SK-N-SH (cell line): ENCODE data around the gene ZBTB46.

Experiments used
- EP300 ChIP-seq, 2 experiments: IDR thresholded peaks; 2 replicates each; pipeline versions ENCODE4 v1.4.0 to v1.6.1; 2012; ENCODE audit warnings: borderline replicate concordance in 1 of 2, low read depth in 1 of 2, low read length in 1 of 2
- EZH2phosphoT487 ChIP-seq: fragments of 200-600 bp; sonication (generic); IDR thresholded peaks from 2 replicates; pipeline ENCODE4 v1.6.1; 2017; ENCODE audit warnings: low read depth, mixed run types, mild to moderate bottlenecking, antibody characterized with exemption, moderate library complexity, borderline replicate concordance
- FOXJ3 ChIP-seq: sonication (generic); formaldehyde crosslinking; IDR thresholded peaks from 2 replicates; pipeline ENCODE4 v1.5.1; 2020; ENCODE audit warnings: mild to moderate bottlenecking, missing genetic modification reagents
- FOXM1 ChIP-seq: IDR thresholded peaks from 2 replicates; pipeline ENCODE4 v1.4.0; 2012; ENCODE audit warnings: low read depth, mild to moderate bottlenecking
- GABPA ChIP-seq: IDR thresholded peaks from 2 replicates; pipeline ENCODE4 v1.4.0; 2012; ENCODE audit warnings: low read depth, mild to moderate bottlenecking
- NFIC ChIP-seq: IDR thresholded peaks from 2 replicates; pipeline ENCODE4 v1.4.0; 2012; ENCODE audit warnings: borderline replicate concordance
- NRF1 ChIP-seq: IDR thresholded peaks from 2 replicates; pipeline ENCODE4 v1.6.1; 2012; ENCODE audit warnings: low read depth, mild to moderate bottlenecking, low read length
- POLR2AphosphoS5 ChIP-seq: IDR thresholded peaks from 2 replicates; pipeline ENCODE4 v1.6.1; 2012; ENCODE audit warnings: low read depth, low read length
- TF ChIP-seq, protein P1 (sequence below): fragments of 200-600 bp; sonication (generic); IDR thresholded peaks from 2 replicates; pipeline ENCODE4 v1.6.1; 2017; ENCODE audit warnings: antibody characterized with exemption, mild to moderate bottlenecking, moderate library complexity
- TF ChIP-seq, protein P2 (sequence below): fragments of 150-350 bp; IDR thresholded peaks from 2 replicates; pipeline ENCODE4 v1.6.1; 2017; ENCODE audit warnings: antibody characterized with exemption, low read length, low read depth, borderline replicate concordance
- TF ChIP-seq, protein P3 (sequence below): IDR thresholded peaks from 2 replicates; pipeline ENCODE4 v1.4.0; 2012; ENCODE audit warnings: low read depth

DNA sequence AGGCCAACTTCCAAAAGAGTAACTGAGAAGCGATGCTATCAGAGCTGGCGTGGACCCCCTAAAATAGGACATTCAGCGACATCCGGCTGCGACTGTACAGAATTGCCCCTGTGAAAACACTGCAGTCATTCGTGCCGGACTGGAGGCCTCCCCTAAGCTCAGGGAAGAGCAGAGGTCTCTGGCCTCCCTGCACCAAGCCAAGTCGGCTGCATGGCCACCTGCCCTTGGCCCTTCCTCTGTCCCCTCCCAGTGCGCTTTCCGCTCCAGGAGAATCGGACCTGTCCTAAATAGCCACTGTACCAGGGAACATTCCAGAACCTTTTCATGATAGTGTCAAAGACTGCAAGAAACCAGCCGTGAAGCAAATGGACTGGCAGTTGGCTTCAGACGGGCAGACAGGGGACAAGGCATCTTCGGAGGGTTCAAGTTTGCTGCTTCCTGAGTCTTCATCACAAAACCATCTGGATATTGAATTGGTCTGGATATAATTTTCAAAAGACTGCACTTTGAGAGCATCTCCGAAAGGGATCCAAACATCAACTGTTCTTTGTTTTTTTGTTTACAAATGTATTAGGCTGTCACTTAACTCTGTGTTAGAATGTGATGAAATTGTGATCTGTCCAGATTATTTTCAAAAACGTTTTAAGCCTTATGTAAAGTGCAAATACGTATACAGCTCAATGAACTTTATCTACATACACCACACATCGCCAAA lies 75.0 kb downstream of the ZBTB46 start:
- TF ChIP-seq, protein P1, sequence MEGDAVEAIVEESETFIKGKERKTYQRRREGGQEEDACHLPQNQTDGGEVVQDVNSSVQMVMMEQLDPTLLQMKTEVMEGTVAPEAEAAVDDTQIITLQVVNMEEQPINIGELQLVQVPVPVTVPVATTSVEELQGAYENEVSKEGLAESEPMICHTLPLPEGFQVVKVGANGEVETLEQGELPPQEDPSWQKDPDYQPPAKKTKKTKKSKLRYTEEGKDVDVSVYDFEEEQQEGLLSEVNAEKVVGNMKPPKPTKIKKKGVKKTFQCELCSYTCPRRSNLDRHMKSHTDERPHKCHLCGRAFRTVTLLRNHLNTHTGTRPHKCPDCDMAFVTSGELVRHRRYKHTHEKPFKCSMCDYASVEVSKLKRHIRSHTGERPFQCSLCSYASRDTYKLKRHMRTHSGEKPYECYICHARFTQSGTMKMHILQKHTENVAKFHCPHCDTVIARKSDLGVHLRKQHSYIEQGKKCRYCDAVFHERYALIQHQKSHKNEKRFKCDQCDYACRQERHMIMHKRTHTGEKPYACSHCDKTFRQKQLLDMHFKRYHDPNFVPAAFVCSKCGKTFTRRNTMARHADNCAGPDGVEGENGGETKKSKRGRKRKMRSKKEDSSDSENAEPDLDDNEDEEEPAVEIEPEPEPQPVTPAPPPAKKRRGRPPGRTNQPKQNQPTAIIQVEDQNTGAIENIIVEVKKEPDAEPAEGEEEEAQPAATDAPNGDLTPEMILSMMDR: no peak
- TF ChIP-seq POLR2AphosphoS5 (no peak), EP300 (IDR thresholded peaks at IDR 0.05; ENCODE audit: borderline replicate concordance in 1 of 2, low read depth in 1 of 2, low read length in 1 of 2) (no peak), FOXJ3 (CRISPR knock-in tag) (no peak), EZH2phosphoT487 (no peak), FOXM1 (no peak), GABPA (no peak), NFIC (no peak), NRF1 (no peak)
- TF ChIP-seq, protein P2, sequence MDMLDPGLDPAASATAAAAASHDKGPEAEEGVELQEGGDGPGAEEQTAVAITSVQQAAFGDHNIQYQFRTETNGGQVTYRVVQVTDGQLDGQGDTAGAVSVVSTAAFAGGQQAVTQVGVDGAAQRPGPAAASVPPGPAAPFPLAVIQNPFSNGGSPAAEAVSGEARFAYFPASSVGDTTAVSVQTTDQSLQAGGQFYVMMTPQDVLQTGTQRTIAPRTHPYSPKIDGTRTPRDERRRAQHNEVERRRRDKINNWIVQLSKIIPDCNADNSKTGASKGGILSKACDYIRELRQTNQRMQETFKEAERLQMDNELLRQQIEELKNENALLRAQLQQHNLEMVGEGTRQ: no peak
- TF ChIP-seq, protein P3, sequence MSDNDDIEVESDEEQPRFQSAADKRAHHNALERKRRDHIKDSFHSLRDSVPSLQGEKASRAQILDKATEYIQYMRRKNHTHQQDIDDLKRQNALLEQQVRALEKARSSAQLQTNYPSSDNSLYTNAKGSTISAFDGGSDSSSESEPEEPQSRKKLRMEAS: no peak
